K562 (cell line): ENCODE measurements around the gene MICU1. TPM values are rescaled to one million over a fixed set of nuclear protein-coding genes. Genes with fewer than 3 reads are reported as not detected.

ENCODE experiments used
- ARNT ChIP-seq, 2 experiments: fragments of 450-650 bp; IDR thresholded peaks; 2 replicates each; pipeline ENCODE4 v1.6.1; 2016; ENCODE audit warnings: mild to moderate bottlenecking in 1 of 2
- HLTF ChIP-seq: fragments of 450-650 bp; IDR thresholded peaks from 2 replicates; pipeline ENCODE4 v1.6.1; 2016
- HNRNPUL1 ChIP-seq: fragments of 200-400 bp; formaldehyde crosslinking; IDR thresholded peaks from 2 replicates; pipeline ENCODE4 v1.6.1; 2017; ENCODE audit warnings: low read length
- MAX ChIP-seq: sonication (generic); formaldehyde crosslinking; IDR thresholded peaks from 2 replicates; pipeline ENCODE4 v1.9.0; 2022; ENCODE audit warnings: mild to moderate bottlenecking, missing genetic modification reagents
- MTF1 ChIP-seq: fragments of 250-450 bp; sonication (Bioruptor Pico); IDR thresholded peaks from 2 replicates; pipeline ENCODE4 v1.9.0; 2021; ENCODE audit warnings: moderate library complexity, mild to moderate bottlenecking, inconsistent platforms, borderline replicate concordance
- NCOA2 ChIP-seq, 2 experiments: fragments of 450-650 bp; IDR thresholded peaks; 2 replicates each; pipeline ENCODE4 v1.6.1; 2018; ENCODE audit warnings: mild to moderate bottlenecking in 2 of 2, moderate library complexity in 1 of 2; ENCODE audit not compliant: partially characterized antibody in 2 of 2
- NFIX ChIP-seq: fragments of 250-450 bp; sonication (Bioruptor Pico); IDR thresholded peaks from 2 replicates; pipeline ENCODE4 v1.4.0; 2020; ENCODE audit warnings: low read depth, mild to moderate bottlenecking, moderate library complexity
- NUFIP1 ChIP-seq: fragments of 450-650 bp; IDR thresholded peaks from 2 replicates; pipeline ENCODE4 v1.6.1; 2018; ENCODE audit not compliant: partially characterized antibody
- POLR2AphosphoS2 ChIP-seq: IDR thresholded peaks from 2 replicates; pipeline ENCODE4 v1.6.1; 2012; ENCODE audit warnings: low read length, improper control_type of control experiment
- RBM39 ChIP-seq: fragments of 200-400 bp; formaldehyde crosslinking; optimal IDR thresholded peaks from 2 replicates; pipeline ENCODE3; 2018; ENCODE audit warnings: low read depth, low read length
- REST ChIP-seq, 2 experiments: fragments of 450-650 bp; formaldehyde crosslinking in 1 of 2; IDR thresholded peaks; 2 replicates each; pipeline versions ENCODE4 v1.4.0 to v1.6.1; 2014 to 2020; ENCODE audit warnings: mild to moderate bottlenecking in 2 of 2, borderline replicate concordance in 1 of 2, low read depth in 1 of 2
- SOX6 ChIP-seq: fragments of 450-650 bp; IDR thresholded peaks from 2 replicates; pipeline ENCODE4 v1.6.1; 2014; ENCODE audit warnings: mild to moderate bottlenecking
- TEAD4 ChIP-seq, 2 experiments: sonication (generic) in 1 of 2; formaldehyde crosslinking in 1 of 2; IDR thresholded peaks; 2 replicates each; pipeline versions ENCODE4 v1.6.1 to v1.8.0; 2012 to 2022; ENCODE audit warnings: borderline replicate concordance in 1 of 2, inconsistent platforms in 1 of 2, low read length in 1 of 2, mild to moderate bottlenecking in 1 of 2, missing genetic modification reagents in 1 of 2
- TOE1 ChIP-seq, 2 experiments: fragments of 450-650 bp in 1 of 2; sonication (generic) in 1 of 2; formaldehyde crosslinking in 1 of 2; IDR thresholded peaks; 2 replicates each; pipeline versions ENCODE4 v1.7.1 to v1.8.0; 2016 to 2022; ENCODE audit warnings: borderline replicate concordance in 2 of 2, mild to moderate bottlenecking in 2 of 2, antibody characterized with exemption in 1 of 2, inconsistent platforms in 1 of 2, low read depth in 1 of 2, missing genetic modification reagents in 1 of 2, moderate library complexity in 1 of 2
- XRCC5 ChIP-seq: fragments of 200-400 bp; formaldehyde crosslinking; IDR thresholded peaks from 2 replicates; pipeline ENCODE4 v1.6.1; 2017; ENCODE audit warnings: low read depth, mild to moderate bottlenecking, low read length
- ZNF134 ChIP-seq: fragments of 250-450 bp; sonication (Bioruptor Pico); conservative IDR thresholded peaks from 2 replicates; pipeline ENCODE4 v1.4.0; 2020
- ZNF384 ChIP-seq: IDR thresholded peaks from 2 replicates; pipeline ENCODE4 v1.6.1; 2012; ENCODE audit warnings: low read depth, low read length, improper control_type of control experiment
- ZNF589 ChIP-seq: fragments of 200-800 bp; sonication (Bioruptor generic); IDR thresholded peaks from 2 replicates; pipeline ENCODE4 v1.6.1; 2016; ENCODE audit warnings: low read depth, missing genetic modification characterization, missing compliant biosample characterization
- polyA plus RNA-seq, 8 experiments: library from polyadenylated mRNA; depleted of rRNA in 4 of 8; stranded (reverse) in 5 of 8; unstranded in 3 of 8; fragments of >200 nt; fragmentation: Nextera tagmentation in 2 of 8; fragmentation: Illumina TruSeq in 1 of 8; extraction: Ambion mirVana in 2 of 8; extraction: Trizol in 1 of 8; gene quantifications; 2 replicates each; pipeline versions ENCODE4 v1.2.1 to v1.2.3, GENCODE V29; 2011 to 2014; ENCODE audit warnings: inconsistent platforms in 1 of 8, missing spikeins in 1 of 8
- total RNA-seq, 7 experiments: library from RNA; depleted of rRNA in 6 of 7; stranded (reverse); fragments of >200 nt in 6 of 7; fragmentation: Illumina TruSeq in 2 of 7; extraction: Trizol in 2 of 7; gene quantifications; 2 replicates each; pipeline versions ENCODE4 v1.2.1 to v1.2.3, GENCODE V29; 2011 to 2021; ENCODE audit warnings: low replicate concordance in 1 of 7

The MICU1 gene
- total and polyA plus RNA-seq, 9 of the 15 experiments (the other 6 are each of a cell fraction or from before 2014, with no cell fraction given): 29.3 to 76.8 (median 48.4) TPM

GRCh38 chr10:72364239-72364777, 261.6 kb downstream of the MICU1 start (continued):
- no peak; the same call in 1 of the 2 replicates for TF ChIP-seq TOE1 (IDR thresholded peaks at IDR 0.05; ENCODE audit: borderline replicate concordance)
- 0 out of 2 replicates have a peak, but pooled peaks have one; percentile 75 for TF ChIP-seq TOE1 (CRISPR knock-in tag; IDR thresholded peaks at IDR 0.05; ENCODE audit: borderline replicate concordance, low read depth)
- no peak for TF ChIP-seq HNRNPUL1
- TF ChIP-seq HLTF: peak; percentile 68; the same call in 1 of the 2 replicates
- peak; percentile 81; the same call in 1 of the 2 replicates for TF ChIP-seq POLR2AphosphoS2
- no peak for TF ChIP-seq ARNT (IDR thresholded peaks at IDR 0.05)
- TF ChIP-seq ZNF384: peak; percentile 51; the same call in 1 of the 2 replicates
- TF ChIP-seq NCOA2 (IDR thresholded peaks at IDR 0.05; ENCODE audit: partially characterized antibody in 2 of 2): peak in 1 of 2 experiments; percentile 61
- peak; percentile 88; the same call in 1 of the 2 replicates for TF ChIP-seq XRCC5
- no peak for TF ChIP-seq ZNF134 (CRISPR knock-in tag)
- peak; percentile 95 for TF ChIP-seq REST (IDR thresholded peaks at IDR 0.05; ENCODE audit: borderline replicate concordance)
- no peak for TF ChIP-seq REST (CRISPR knock-in tag; IDR thresholded peaks at IDR 0.05; ENCODE audit: low read depth)
- peak; percentile 28 for TF ChIP-seq NUFIP1
- peak; percentile 52 for TF ChIP-seq SOX6
- peak; percentile 93 for TF ChIP-seq NFIX
- TF ChIP-seq ZNF589 (CRISPR knock-in tag): 0 out of 2 replicates have a peak, but pooled peaks have one; percentile 48
- peak; percentile 47 for TF ChIP-seq RBM39
- TF ChIP-seq MTF1: no peak
- TF ChIP-seq MAX (CRISPR knock-in tag): no peak
- peak; percentile 41; the same call in 1 of the 2 replicates for TF ChIP-seq TEAD4 (IDR thresholded peaks at IDR 0.05; ENCODE audit: low read length)
- TF ChIP-seq TEAD4 (CRISPR knock-in tag; IDR thresholded peaks at IDR 0.05; ENCODE audit: borderline replicate concordance): no peak
